A673 (cell line): ENCODE data around the gene RALB. TPM values are rescaled to one million over a fixed set of nuclear protein-coding genes. Genes with fewer than 3 reads are reported as not detected.

Experiments
- BruUV-seq: library from RNA; stranded (reverse); fragments of 400-500 nt; replicated peaks from 2 replicates; lab custom pipeline; 2021; lab: Mats Ljungman, UMichigan
- CTCF ChIA-PET: fragments of 300-600 bp; sonication (Branson Sonifier 250); formaldehyde crosslinking; loops from one replicate; lab custom pipeline; 2022; ENCODE audit warnings: antibody characterized with exemption; lab: Charles Lee
- POLR2A ChIA-PET: fragments of 300-600 bp; sonication (Branson Sonifier 250); formaldehyde crosslinking; loops from one replicate; lab custom pipeline; 2022; ENCODE audit warnings: antibody characterized with exemption; ENCODE audit not compliant: low non-redundant PET; lab: Charles Lee
- DNase-seq: peaks from one replicate; pipeline ENCODE4 v3.0.0-alpha.2; 2015; ENCODE audit warnings: low spot score
- H3K27ac ChIP-seq: fragments of 200-600 bp; sonication (generic); 2 replicates; pipeline ENCODE4 v1.5.1; 2016; ENCODE audit warnings: mixed run types, low read depth, mild to moderate bottlenecking, mixed read lengths, antibody characterized with exemption, low read length; ENCODE audit not compliant: poor library complexity, severe bottlenecking
- H3K27me3 ChIP-seq: fragments of 200-600 bp; sonication (generic); replicated peaks from 2 replicates; pipeline ENCODE4 v1.6.1; 2017; ENCODE audit warnings: mixed run types, low read depth, mild to moderate bottlenecking, mixed read lengths, antibody characterized with exemption, low read length; ENCODE audit not compliant: insufficient read depth, poor library complexity
- H3K36me3 ChIP-seq: fragments of 200-600 bp; sonication (generic); 2 replicates; pipeline ENCODE4 v1.6.1; 2016; ENCODE audit warnings: mixed run types, mild to moderate bottlenecking, mixed read lengths, antibody characterized with exemption, low read length; ENCODE audit not compliant: insufficient read depth, poor library complexity, severe bottlenecking
- H3K4me1 ChIP-seq: fragments of 200-600 bp; sonication (generic); 2 replicates; pipeline ENCODE4 v1.6.1; 2017; ENCODE audit warnings: mixed run types, mild to moderate bottlenecking, mixed read lengths, antibody characterized with exemption, low read length; ENCODE audit not compliant: insufficient read depth, poor library complexity, severe bottlenecking
- H3K4me3 ChIP-seq: fragments of 200-600 bp; sonication (generic); 2 replicates; pipeline ENCODE4 v1.5.1; 2016; ENCODE audit warnings: low read depth, mixed run types, mild to moderate bottlenecking, mixed read lengths, low read length; ENCODE audit not compliant: poor library complexity, severe bottlenecking
- H3K9me3 ChIP-seq: fragments of 200-600 bp; sonication (generic); 2 replicates; pipeline ENCODE4 v1.6.1; 2016; ENCODE audit warnings: mixed run types, low read depth, mild to moderate bottlenecking, mixed read lengths, antibody characterized with exemption, low read length; ENCODE audit not compliant: poor library complexity, severe bottlenecking
- CTCF ChIP-seq: fragments of 300-800, 200-600 bp; sonication (generic); conservative IDR thresholded peaks from 2 replicates; pipeline ENCODE4 v1.5.1; 2017; ENCODE audit warnings: low read depth, mild to moderate bottlenecking, antibody characterized with exemption, low read length, moderate library complexity, mixed read lengths
- EZH2 ChIP-seq: fragments of 200-600 bp; sonication (generic); IDR thresholded peaks from 2 replicates; pipeline ENCODE4 v1.6.1; 2017; ENCODE audit warnings: borderline replicate concordance, low read depth, mild to moderate bottlenecking, mixed read lengths, antibody characterized with exemption, low read length; ENCODE audit not compliant: poor library complexity, severe bottlenecking
- intact Hi-C: fragments of 100-400 bp; cut with micrococcal nuclease; formaldehyde crosslinking; loops from one replicate; pipeline ENCODE4 v1.10.0; 2022; ENCODE audit not compliant: unreplicated experiment
- total RNA-seq: library from RNA; stranded (reverse); gene quantifications from 2 replicates; pipeline ENCODE4 v1.2.3, GENCODE V29; 2021

The RALB gene
- total RNA-seq, 1 experiment from 2014 or later = 47.0 TPM

- H3K27me3 ChIP-seq = no peaks in the 10 kb centered on the region
- no peak overlapping the region for H3K27ac ChIP-seq
- POLR2A ChIA-PET = no interaction called here
- DNase-seq = no peak
- H3K4me1 ChIP-seq = no peaks in the 10 kb centered on the region
- no peaks in the 10 kb centered on the region for H3K36me3 ChIP-seq
- H3K4me3 ChIP-seq = no peak overlapping the region
- no peak for TF ChIP-seq EZH2
- no peak for TF ChIP-seq CTCF
- no TSS peak for BruUV-seq
- no peaks in the 10 kb centered on the region for H3K9me3 ChIP-seq
- intact Hi-C loops = no loop called here
- CTCF ChIA-PET = no interaction called here
Measured at GRCh38 chr2:120305937-120306490, 53.4 kb downstream of the RALB start.

- no TSS peak for BruUV-seq
- no peaks in the 10 kb centered on the region for H3K4me1 ChIP-seq
- H3K9me3 ChIP-seq = no peaks in the 10 kb centered on the region
- no peak for DNase-seq
- no peak for TF ChIP-seq EZH2
- TF ChIP-seq CTCF = no peak
- POLR2A ChIA-PET = no interaction called here
- H3K27ac ChIP-seq = no peak overlapping the region
- intact Hi-C loops = no loop called here
- H3K4me3 ChIP-seq = no peak overlapping the region
- H3K27me3 ChIP-seq = no peaks in the 10 kb centered on the region
- H3K36me3 ChIP-seq = no peaks in the 10 kb centered on the region
- CTCF ChIA-PET = no interaction called here
Measured at GRCh38 chr2:120307482-120307881, 54.8 kb downstream of the RALB start.

- DNase-seq = no peak
- no TSS peak for BruUV-seq
- CTCF ChIA-PET = no interaction called here
- no peak overlapping the region for H3K27ac ChIP-seq
- H3K4me3 ChIP-seq = no peak overlapping the region
- no peaks in the 10 kb centered on the region for H3K9me3 ChIP-seq
- no peaks in the 10 kb centered on the region for H3K4me1 ChIP-seq
- TF ChIP-seq CTCF (no peak), EZH2 (no peak)
- intact Hi-C loops = no loop called here
- H3K27me3 ChIP-seq = no peaks in the 10 kb centered on the region
- no peaks in the 10 kb centered on the region for H3K36me3 ChIP-seq
- POLR2A ChIA-PET = interaction anchor here (0.6 kb wide), 1 partner anchor 332 kb away, joined by 3 read pairs; no protein-coding TSS in a partner anchor
Measured at GRCh38 chr2:120308038-120308910, 55.6 kb downstream of the RALB start.
